ENCODE measurements around the gene PCGF6.
"Not testable (repeated sequence)": the region's sequence is repeated elsewhere in the genome, so short reads cannot be mapped to it uniquely, and the experiment has no call there.

Gene PCGF6, protein sequence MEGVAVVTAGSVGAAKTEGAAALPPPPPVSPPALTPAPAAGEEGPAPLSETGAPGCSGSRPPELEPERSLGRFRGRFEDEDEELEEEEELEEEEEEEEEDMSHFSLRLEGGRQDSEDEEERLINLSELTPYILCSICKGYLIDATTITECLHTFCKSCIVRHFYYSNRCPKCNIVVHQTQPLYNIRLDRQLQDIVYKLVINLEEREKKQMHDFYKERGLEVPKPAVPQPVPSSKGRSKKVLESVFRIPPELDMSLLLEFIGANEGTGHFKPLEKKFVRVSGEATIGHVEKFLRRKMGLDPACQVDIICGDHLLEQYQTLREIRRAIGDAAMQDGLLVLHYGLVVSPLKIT

DNA sequence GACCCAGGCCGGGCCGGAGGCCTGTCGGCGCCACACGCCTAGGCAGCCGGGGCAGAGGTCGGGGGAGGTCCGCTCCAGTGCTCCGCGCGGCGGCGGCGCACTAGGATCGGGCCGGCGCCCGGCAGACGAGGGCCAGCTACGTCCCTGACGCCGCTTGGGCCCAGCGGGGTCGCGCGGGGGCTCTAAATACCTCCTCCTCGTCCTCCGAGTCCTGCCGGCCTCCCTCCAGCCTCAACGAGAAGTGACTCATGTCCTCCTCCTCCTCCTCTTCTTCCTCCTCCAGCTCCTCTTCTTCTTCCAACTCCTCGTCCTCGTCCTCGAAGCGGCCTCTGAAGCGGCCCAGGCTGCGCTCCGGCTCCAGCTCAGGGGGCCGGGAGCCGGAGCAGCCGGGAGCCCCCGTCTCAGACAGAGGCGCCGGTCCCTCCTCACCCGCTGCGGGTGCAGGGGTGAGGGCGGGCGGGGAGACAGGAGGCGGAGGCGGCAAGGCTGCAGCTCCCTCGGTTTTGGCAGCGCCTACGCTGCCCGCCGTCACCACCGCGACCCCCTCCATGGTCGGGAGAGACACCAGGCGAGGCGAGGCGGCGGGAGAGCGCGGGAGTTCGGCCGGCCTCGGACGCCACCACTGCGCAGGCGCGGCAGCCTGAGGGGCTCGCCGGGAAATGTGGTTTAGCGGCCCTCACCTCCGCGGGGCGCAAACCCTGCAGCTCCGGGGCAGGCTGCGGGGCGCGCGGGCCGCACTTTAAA is at the start of gene PCGF6:
PCGF6 (minus strand) TSS at position 624 of the 744 bp plus-strand sequence; CDS start at position 550, 74 bp downstream.
- peak; percentile 34 to 64 for DNase-seq (ENCODE audit: low read depth in 2 of 2)

DNA sequence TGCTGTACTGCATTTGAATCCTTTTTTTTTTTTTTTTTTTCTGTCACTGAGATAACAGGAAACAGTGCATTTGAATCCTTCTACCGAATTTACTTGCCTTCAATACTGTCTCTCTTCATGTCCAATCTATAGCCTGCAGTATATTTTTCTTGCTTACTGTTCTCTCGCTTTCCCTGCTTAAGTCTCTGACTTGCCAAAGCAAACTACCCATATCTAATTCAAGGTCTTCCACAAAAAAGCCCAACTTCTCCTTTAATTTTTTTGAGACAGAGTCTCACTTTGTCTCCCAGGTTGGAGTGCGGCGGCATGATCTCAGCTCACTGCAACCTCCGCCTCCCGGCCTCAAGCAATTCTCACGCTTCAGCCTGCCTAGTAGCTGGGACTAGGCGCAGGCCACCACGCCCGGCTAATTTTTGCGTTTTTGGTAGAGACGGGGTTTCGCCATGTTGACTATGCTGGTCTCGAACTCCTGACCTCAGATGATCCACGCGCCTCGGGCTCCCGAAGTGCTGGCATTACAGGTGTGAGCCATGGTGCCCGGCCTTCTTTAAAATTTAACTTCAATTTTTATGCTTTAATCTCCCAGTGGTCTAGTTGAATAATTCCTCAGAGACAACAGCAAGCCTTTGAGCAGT is 46.4 kb upstream of the PCGF6 start:
- no peak for DNase-seq (ENCODE audit: low read depth in 2 of 2)

GRCh38 chr10:103396789-103397087 is 45.8 kb upstream of the PCGF6 start:
- DNase-seq (ENCODE audit: low read depth in 2 of 2), result no peak

DNA sequence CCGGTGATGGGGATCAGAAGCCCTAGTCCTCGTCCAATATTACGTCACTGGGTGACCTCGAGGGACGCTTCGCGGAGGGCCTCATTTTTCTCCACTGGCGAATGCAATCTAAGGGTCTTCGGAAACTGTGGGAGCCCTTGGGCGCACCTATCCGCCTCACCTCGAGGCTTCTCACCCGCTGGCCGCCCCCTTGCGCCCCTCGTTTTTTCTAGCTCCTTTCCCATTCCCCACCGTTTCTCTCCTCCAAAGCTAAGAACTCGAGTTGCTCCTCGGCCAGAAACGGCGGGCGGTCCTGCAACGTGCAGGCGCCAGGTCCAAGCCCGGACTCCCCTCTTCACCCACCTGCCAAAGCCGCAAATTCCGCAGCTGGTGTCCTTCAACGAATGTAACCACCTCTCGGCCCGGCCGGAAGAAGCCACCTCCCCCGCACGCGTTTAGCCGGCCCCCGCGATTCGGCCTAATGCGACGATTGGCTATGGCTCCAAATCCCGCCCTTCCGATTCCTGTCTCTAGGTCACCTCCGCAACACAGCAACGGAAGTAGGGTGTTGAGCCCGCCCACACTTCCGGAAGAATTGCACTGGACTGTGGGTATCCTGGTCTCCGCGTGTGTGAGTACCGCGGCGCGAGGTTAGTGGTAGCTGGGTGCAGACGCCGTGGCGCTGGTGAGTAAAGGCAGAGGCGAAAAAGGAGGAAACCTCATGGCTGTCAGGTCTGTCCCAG is 45.3 kb upstream of the PCGF6 start, which contains the start of the genes ATP5MK and PDCD11:
ATP5MK (minus strand) TSS at position 409 of the 722 bp plus-strand sequence. CDS start 4,018 bp downstream, outside the sequence.
PDCD11 (plus strand) TSS at position 560 of the 722 bp plus-strand sequence. CDS start 1,801 bp downstream, outside the sequence.
- DNase-seq (ENCODE audit: low read depth in 2 of 2), result peak; percentile 91 to 95

- no peak for DNase-seq (ENCODE audit: low read depth in 2 of 2)
These were observed 44.8 kb upstream of the PCGF6 start for GRCh38 chr10:103395754-103396066.

DNA sequence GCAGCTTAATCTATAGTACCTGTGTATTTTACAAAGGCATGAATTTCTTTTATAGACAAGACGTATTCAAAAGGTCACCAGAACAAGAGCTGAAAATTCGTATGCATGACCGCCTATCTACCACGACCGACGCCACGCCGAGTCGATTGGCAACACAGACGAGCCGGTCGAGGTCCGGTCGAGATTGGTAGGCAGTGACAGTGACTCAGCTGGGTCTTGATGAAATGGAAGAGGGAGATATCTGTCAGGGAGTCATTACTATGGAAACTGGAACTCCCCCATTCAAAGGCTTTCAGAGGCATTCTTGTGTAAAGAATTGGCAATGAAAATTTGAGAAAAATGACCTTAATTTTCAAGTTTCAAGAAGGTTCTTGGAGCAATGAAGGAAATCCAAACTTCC is 43.2 kb upstream of the PCGF6 start:
- no peak for DNase-seq (ENCODE audit: low read depth in 2 of 2)

GRCh38 chr10:103382769-103383168 is 31.8 kb upstream of the PCGF6 start:
- no peak for DNase-seq (ENCODE audit: low read depth in 2 of 2)

DNA sequence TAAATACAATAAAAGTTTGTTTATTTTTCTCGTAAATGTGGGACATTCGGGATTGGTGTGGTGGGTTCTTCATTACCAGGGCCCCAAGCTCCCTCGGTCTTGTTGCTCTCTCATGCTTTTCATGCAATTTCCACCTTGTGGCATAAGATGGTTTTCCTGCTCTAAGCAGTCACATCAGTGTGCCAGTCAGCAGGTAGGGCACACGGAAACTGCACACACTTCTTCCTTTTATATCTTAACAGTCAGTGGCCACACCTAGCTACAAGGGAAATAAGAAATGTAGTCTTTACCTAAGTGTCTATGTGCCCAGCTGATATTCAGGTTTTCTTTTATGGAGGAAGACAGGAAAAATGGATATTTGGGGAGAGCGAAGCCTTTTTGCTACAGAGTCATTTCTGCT is 23.3 kb upstream of the PCGF6 start:
- DNase-seq (ENCODE audit: low read depth in 2 of 2), result no peak

- no peak for DNase-seq (ENCODE audit: low read depth in 2 of 2)
These were observed 22.6 kb upstream of the PCGF6 start for GRCh38 chr10:103373544-103373943.

- DNase-seq (ENCODE audit: low read depth in 2 of 2), result peak; percentile 81 to 82
These were observed 17.0 kb upstream of the PCGF6 start, which contains the start of gene TAF5 for GRCh38 chr10:103367782-103368518. Gene TAF5, plus strand, starts transcription at chr10:103367976. Its CDS starts 14 bp downstream, at chr10:103367990.

DNA sequence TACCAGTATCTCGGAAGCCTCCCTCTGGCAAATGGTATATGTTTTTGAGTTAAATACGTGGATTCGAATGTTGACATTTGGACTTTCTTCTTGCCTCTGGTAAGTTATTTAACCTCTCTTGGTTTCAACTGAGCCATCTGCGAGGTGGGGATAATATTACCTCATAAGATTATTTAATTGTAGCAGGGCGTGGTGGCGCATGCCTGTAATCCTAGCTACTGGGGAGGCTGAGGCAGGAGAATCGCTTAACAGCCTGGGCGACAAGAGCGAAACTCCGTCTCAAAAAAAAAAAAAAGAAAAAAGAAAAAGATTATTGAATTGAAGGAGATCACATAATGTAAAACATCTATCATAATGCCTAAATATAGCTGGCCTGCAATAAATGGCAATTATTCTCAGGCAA is 16.4 kb upstream of the PCGF6 start:
- no peak for DNase-seq (ENCODE audit: low read depth in 2 of 2)

DNA sequence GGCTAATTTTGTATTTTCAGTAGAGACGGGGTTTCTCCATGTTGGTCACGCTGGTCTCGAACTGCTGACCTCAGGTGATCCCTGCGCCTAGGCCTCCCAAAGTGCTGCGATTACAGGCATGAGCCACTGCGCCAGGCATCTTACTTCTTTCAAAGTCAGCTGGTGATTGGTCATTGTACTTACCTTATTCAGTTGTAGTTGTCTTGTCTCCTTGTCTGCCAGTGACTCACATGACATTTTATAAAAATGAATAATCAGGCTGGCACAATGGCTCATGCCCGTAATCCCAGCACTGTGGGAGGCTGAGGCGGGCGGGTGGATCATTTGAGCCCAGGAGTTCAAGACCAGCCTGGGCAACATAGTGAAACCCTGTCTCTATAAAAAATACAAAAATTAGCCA is 9.9 kb upstream of the PCGF6 start:
- DNase-seq (ENCODE audit: low read depth in 2 of 2), result not testable (repeated sequence)

- DNase-seq (ENCODE audit: low read depth in 2 of 2), result not testable (repeated sequence)
These were observed 8.6 kb upstream of the PCGF6 start for GRCh38 chr10:103359493-103359892.

DNA sequence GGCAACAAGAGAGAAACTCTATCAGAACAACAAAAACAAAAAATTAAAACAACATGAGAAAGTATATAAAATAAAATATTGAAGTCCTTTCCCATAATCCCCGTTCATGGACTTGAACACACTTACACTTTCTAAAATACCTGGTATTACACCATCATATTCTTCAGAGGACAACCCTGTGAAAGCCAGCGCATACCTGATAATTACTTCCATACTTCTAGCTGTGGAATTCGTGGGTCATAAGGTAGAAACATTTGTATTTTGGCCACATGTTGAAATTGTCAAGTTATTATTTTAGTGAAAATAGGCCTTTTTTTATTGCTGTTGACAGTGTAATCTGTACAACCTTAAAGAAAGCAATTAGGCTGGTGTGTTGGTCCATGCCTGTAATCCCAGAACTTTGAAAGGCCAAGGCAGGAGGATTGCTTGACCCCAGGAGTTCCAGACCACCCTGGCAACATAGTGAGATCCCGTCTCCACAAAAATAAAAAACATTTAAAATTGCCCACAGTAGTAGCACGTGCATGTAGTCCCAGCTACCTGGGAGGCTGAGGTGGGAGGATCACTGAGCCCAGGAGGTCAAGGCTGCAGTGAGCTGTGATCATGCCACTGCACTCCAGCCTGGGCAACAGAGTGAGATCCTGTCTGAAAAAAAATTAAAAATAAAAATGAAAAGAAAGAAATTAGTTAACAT is 5.1 kb upstream of the PCGF6 start:
- no peak for DNase-seq (ENCODE audit: low read depth in 2 of 2)

- not testable (repeated sequence) for DNase-seq (ENCODE audit: low read depth in 2 of 2)
These were observed 3.6 kb upstream of the PCGF6 start for GRCh38 chr10:103354567-103354966.

GRCh38 chr10:103353281-103353680 is 2.3 kb upstream of the PCGF6 start:
- no peak for DNase-seq (ENCODE audit: low read depth in 2 of 2)

DNA sequence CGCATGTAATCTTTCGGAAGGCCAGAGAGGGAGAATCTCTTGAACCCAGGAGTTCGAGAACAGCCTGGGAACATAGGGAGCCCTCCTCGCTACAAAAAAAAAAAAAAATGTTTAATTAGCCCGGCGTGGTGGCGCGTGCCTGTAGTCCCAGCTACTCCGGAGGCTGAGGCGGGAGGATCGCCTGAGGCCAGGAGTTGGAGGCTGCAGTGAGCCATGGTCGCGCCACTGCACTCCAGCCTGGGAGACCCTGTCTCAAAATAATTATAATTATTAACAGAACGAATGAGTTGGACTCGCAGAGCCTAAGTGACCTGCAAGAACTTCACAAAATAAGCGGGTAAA is 794 bp downstream of the PCGF6 start:
- DNase-seq (ENCODE audit: low read depth in 2 of 2), result no peak

DNA sequence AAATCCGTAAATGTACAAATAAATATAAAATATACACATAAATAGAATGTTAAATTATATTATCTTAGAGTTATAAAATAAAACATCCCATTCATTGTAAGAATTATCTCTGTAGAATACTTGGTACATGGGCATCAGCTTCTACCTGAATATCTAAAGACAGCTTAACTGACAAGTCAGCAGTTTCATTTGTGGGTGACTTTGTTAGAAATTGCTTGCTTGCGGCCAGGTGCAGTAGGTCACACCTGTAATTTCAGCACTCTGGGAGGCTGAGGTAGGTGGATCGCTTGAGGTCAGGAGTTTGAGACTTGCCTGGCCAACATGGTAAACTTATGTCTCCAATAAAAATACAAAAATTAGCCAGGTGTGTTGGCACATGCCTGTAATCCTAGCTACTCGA is 14.6 kb downstream of the PCGF6 start:
- DNase-seq (ENCODE audit: low read depth in 2 of 2), result no peak

GRCh38 chr10:103334567-103334966 is 16.4 kb downstream of the PCGF6 start:
- DNase-seq (ENCODE audit: low read depth in 2 of 2), result no peak

GRCh38 chr10:103333934-103334520 is 16.9 kb downstream of the PCGF6 start:
- no peak for DNase-seq (ENCODE audit: low read depth in 2 of 2)

Data from stimulated activated CD8-positive, alpha-beta memory T cell treated with anti-CD3 and anti-CD28 coated beads, Interleukin-7, amount 100 ng/mL, for 4 hours (primary cell).